ENCODE measurements around the gene PCNX3.
"Not testable (repeated sequence)": the region's sequence is repeated elsewhere in the genome, so short reads cannot be mapped to it uniquely, and the experiment has no call there.

The PCNX3 gene

DNA sequence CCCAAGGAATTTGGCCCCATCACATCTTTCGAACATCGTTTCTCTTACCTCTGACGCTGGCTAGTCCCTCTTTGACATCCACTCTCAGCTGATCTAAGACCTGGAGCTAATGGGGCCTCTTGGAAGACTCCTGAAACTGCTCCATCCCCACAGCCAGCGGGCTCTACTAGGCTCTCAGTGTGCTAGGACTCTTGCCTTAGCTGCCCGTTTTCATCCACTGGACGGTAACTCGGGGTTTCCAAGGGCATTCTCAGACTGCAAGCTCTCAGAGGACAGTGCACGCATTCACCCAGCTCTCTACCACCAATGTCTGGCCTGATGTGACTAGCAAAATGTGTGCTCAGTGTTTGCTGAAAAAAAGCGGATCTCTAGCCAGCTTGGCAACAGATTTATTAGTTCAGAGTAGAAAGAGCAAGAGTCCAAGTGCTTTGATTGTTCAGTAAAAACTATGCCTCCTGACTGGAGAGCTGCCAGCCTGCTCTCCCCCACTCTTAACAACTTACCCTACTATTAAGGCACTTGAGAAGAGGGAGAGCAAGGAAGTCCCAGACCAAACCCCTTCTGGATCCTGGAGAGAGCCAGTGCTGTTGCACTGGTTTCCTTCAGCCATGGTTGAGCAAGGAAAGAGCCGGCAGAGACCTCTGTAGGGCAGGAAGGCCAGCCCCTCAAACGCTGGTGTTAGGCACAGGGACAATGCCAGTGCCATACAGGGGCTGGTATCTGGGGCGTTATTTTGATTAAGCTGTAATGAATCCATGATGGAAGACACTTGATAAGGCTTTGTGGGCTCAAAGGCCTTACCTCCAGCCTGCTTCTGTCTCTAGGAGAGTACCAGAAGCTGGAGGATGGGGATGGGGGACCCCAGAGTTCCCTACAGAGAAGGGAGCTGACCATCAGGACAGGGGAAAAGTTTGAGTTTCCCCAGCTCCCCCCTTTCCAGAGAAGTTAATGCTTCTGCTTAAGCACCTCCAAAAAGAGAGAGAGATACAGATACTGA is 38.0 kb downstream of the PCNX3 start:
- no peak for DNase-seq (ENCODE audit: low read depth in 2 of 3, low spot score in 2 of 3)

- DNase-seq (ENCODE audit: low read depth in 2 of 3, low spot score in 2 of 3), result no peak
Observed at GRCh38 chr11:65654375-65655349, 39.1 kb downstream of the PCNX3 start.

- no peak for DNase-seq (ENCODE audit: low read depth in 2 of 3, low spot score in 2 of 3)
Observed at GRCh38 chr11:65655570-65656332, 40.2 kb downstream of the PCNX3 start.

- no peak for DNase-seq (ENCODE audit: low read depth in 2 of 3, low spot score in 2 of 3)
Observed at GRCh38 chr11:65657426-65657825, 41.9 kb downstream of the PCNX3 start.

- no peak for DNase-seq (ENCODE audit: low read depth in 2 of 3, low spot score in 2 of 3)
Observed at GRCh38 chr11:65658174-65659021, 42.8 kb downstream of the PCNX3 start.

DNA sequence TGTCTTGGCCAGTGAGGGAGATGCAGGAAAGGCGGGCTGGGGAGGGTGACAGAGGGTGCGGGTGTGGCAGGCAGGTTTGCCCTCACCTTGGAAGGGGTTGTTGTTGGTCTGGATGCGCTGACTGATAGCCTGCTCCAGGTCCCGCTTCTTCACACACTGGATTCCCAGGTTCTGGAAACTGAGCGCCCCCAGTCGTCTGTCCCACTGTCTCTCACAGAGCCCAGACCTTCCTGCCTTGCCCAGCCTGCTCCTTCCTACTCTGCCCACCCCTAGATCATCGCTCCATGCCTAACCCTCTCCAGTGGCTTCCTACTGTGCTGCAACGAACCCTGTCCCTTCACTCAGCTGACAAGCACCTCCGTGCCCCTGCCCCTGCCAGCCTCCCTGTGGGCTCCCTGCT is 44.5 kb downstream of the PCNX3 start:
- DNase-seq (ENCODE audit: low read depth in 2 of 3, low spot score in 2 of 3), result no peak

DNA sequence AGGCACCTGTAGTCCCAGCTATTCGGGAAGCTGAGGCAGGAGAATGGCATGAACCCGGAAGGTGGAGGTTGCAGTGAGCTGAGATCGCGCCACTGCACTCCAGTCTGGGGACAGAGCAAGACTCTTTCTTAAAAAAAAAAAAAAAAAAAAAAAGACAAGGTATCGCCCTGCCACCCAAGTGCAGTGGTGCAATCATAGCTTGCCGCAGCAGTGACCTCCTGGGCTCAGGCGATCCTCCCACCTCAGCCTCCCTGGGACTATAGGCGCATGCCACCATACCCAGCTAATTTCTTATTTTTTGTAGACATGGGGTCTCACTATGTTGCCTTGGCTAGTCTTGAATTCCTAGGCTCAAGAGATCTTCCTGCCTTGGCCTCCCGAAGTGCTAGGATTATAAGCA is 45.3 kb downstream of the PCNX3 start:
- DNase-seq (ENCODE audit: low read depth in 2 of 3, low spot score in 2 of 3), result not testable (repeated sequence)

DNA sequence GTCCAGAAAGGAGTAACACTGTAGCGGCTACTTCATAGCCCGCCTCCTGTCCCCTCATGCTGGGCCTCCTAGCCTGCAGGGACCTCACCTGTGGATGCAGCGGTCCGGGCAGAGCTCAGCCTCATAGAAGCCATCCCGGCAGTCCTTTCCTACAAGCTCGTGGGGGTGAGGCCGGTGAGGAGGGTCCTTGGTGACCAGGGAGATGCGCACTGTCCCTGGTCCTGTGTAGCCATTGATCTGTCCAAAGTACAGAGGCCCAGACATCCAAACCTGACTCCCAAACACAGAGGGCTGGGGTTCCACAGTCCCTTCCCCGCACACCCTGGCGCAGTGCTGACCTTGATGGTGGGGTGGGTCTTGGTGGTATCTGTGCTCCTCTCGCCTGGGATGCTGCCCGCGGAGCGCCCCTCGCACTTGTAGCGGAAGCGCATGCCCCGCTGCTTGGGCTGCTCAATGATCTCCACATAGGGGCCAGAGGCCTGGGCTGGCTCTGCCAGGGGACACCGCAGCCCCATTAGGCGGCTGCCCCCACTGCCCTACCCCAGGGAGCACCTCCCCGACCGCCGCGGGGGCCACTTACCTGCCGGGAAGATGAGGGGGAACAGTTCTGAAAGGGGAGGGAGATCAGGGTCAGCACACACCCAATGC is 46.1 kb downstream of the PCNX3 start:
- no peak for DNase-seq (ENCODE audit: low read depth in 2 of 3, low spot score in 2 of 3)

DNA sequence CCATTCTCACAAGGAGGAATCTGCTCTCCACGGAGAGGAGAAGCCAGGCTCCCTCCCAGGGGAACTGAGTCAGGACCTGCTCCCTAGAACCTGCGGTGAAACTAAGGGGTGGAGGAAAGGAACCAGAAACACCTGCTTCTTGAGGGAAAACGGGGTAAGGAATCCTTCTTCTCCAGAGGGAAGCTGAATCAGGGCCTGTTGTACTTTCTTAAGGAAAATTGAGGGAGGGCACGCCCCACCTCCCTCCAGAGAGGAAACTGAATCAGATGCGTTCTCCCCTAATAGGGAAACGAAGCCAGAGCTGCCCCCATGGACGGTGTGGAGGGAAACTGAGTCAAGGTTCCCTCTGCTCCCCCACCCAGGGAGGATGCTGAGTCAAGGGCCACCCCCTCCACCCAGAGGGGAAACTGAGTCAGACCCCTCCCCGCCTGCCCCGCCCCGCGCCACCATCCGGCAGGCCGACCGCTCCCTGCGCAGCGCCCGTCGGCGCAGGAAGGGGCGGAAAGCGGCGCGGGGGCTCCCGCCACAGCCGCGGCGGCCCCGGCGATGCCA is 46.7 kb downstream of the PCNX3 start:
- no peak for DNase-seq (ENCODE audit: low read depth in 2 of 3, low spot score in 2 of 3)

GRCh38 chr11:65662799-65663638 is 47.4 kb downstream of the PCNX3 start, which contains the start of gene RELA:
Gene RELA, minus strand, starts transcription at chr11:65662916. Its CDS starts 84 bp downstream, at chr11:65662832.
- peak; percentile 75 to 92 (median 82) for DNase-seq (ENCODE audit: low read depth in 2 of 3, low spot score in 2 of 3)

DNA sequence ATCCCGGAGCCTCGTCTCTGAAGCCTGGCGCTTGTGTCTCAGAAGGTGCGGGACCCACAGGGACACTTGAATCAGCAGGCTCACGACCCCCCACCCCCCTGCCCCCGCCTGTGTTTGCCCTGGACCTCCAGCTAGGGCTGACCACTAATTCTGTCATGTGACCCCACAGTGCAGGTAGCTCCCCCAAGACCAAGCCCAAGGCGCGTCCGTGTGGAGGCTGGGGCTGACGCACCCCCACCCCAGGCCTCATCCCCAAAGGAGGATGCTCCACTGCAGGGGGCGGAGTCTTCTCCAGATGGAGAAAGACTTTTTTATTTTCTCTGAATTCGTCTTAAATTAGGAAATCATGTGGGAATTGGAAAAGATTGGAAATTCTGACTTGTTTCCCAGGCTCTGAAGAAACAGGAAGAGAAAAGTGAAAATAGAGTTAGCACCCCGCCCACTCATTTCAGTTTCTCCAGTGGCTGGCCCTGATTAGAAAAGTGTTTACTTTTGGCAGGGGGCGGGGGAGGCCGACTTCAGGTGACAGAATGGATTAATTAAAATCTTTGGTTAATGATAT is 48.1 kb downstream of the PCNX3 start:
- no peak for DNase-seq (ENCODE audit: low read depth in 2 of 3, low spot score in 2 of 3)

DNA sequence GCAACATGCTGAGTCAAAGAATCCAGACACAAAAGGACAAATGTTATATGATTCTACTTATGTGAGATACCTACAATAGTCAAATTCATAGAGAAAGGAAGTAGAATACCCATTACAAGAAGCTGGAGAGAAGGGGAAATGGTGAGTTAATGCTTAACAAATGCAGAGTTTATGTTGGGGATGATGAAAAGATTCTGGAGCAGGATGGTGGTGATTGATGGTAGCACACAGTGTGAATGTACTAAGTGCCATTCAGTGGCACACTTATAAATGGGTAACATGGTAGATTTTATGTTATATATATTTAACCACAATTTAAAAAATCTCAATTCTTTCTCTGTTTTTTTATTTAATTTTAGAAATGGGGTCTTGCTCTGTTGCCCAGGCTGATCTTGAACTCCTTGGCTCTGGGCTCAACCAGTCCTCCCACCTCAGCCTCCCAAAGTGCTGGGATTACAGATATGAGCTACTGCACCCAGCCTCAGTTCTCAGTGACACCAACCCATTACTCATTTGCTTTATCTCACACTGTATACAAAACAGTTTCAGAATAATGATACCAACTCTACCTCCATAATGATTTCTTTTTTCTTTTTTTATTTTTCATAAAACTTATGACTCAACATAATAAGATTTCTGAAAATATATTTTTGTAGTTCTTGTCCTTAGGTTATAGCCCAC is 56.7 kb downstream of the PCNX3 start:
- no peak for DNase-seq (ENCODE audit: low read depth in 2 of 3, low spot score in 2 of 3)

GRCh38 chr11:65672982-65673381 is 57.4 kb downstream of the PCNX3 start:
- no peak for DNase-seq (ENCODE audit: low read depth in 2 of 3, low spot score in 2 of 3)

GRCh38 chr11:65680192-65680743 is 64.7 kb downstream of the PCNX3 start:
- no peak for DNase-seq (ENCODE audit: low read depth in 2 of 3, low spot score in 2 of 3)

GRCh38 chr11:65683480-65683879 is 67.9 kb downstream of the PCNX3 start:
- DNase-seq (ENCODE audit: low read depth in 2 of 3, low spot score in 2 of 3), result not testable (repeated sequence)

GRCh38 chr11:65685981-65686380 is 70.4 kb downstream of the PCNX3 start:
- DNase-seq (ENCODE audit: low read depth in 2 of 3, low spot score in 2 of 3), result no peak
